Neural progenitor cell (in vitro differentiated cells): ENCODE data around the gene TRMT1L. TPM values are rescaled to one million over a fixed set of nuclear protein-coding genes. Genes with fewer than 3 reads are reported as not detected.

Experiments
- DNase-seq: peaks from one replicate; pipeline ENCODE4 v3.0.0-alpha.2; 2016; ENCODE audit warnings: low spot score
- H2AFZ ChIP-seq: fragments of 200-600 bp; sonication (generic); replicated peaks from 2 replicates; pipeline ENCODE4 v1.6.1; 2016; ENCODE audit warnings: antibody characterized with exemption
- H3F3A ChIP-seq: fragments of 200-600 bp; sonication (generic); 2 replicates; pipeline ENCODE4 v1.6.1; 2016; ENCODE audit warnings: antibody characterized with exemption, low read depth
- H3K27ac ChIP-seq: fragments of 200-600 bp; sonication (generic); 2 replicates; pipeline ENCODE4 v1.5.1; 2016; ENCODE audit warnings: mild to moderate bottlenecking
- H3K27me3 ChIP-seq: fragments of 200-600 bp; sonication (generic); 2 replicates; pipeline ENCODE4 v1.6.1; 2016; ENCODE audit warnings: mild to moderate bottlenecking, moderate library complexity
- H3K36me3 ChIP-seq: fragments of 200-600 bp; sonication (generic); 2 replicates; pipeline ENCODE4 v1.5.1; 2016
- H3K4me1 ChIP-seq: fragments of 200-600 bp; sonication (generic); 2 replicates; pipeline ENCODE4 v1.6.1; 2016; ENCODE audit warnings: mixed run types
- H3K4me2 ChIP-seq: fragments of 200-600 bp; sonication (generic); 2 replicates; pipeline ENCODE4 v1.6.1; 2016
- H3K4me3 ChIP-seq: fragments of 200-600 bp; sonication (generic); 2 replicates; pipeline ENCODE4 v1.5.1; 2016
- H3K79me2 ChIP-seq: fragments of 200-600 bp; sonication (generic); 2 replicates; pipeline ENCODE4 v1.6.1; 2016; ENCODE audit warnings: low read depth
- H3K9ac ChIP-seq: fragments of 200-600 bp; sonication (generic); 2 replicates; pipeline ENCODE4 v1.6.1; 2016
- H3K9me3 ChIP-seq: fragments of 200-600 bp; sonication (generic); 2 replicates; pipeline ENCODE4 v1.5.1; 2016; ENCODE audit warnings: low read depth
- H4K20me1 ChIP-seq: fragments of 200-600 bp; sonication (generic); 2 replicates; pipeline ENCODE4 v1.6.1; 2016; ENCODE audit warnings: low read depth
- H3K27ac Mint-ChIP-seq: 3 replicates; pipeline ENCODE4 v1.8.0; 2021; ENCODE audit warnings: mixed read lengths
- H3K27me3 Mint-ChIP-seq: 2 replicates; pipeline ENCODE4 v1.8.0; 2022; ENCODE audit warnings: low read depth, mild to moderate bottlenecking, inconsistent platforms, moderate library complexity, mixed read lengths; ENCODE audit not compliant: insufficient read depth
- H3K36me3 Mint-ChIP-seq: 3 replicates; pipeline ENCODE4 v1.8.0; 2021; ENCODE audit warnings: mixed read lengths
- H3K4me1 Mint-ChIP-seq: 3 replicates; pipeline ENCODE4 v1.8.0; 2021; ENCODE audit warnings: mixed read lengths
- H3K4me3 Mint-ChIP-seq: 3 replicates; pipeline ENCODE4 v1.8.0; 2021; ENCODE audit warnings: mild to moderate bottlenecking, moderate library complexity, mixed read lengths
- H3K9me3 Mint-ChIP-seq: 3 replicates; pipeline ENCODE4 v1.8.0; 2020; ENCODE audit warnings: mixed read lengths
- CTCF ChIP-seq: fragments of 200-600 bp; sonication (generic); IDR thresholded peaks from 2 replicates; pipeline ENCODE4 v1.5.1; 2017; ENCODE audit warnings: antibody characterized with exemption, mild to moderate bottlenecking
- EZH2 ChIP-seq: fragments of 200-600 bp; sonication (generic); IDR thresholded peaks from 2 replicates; pipeline ENCODE4 v1.6.1; 2017; ENCODE audit warnings: antibody characterized with exemption, mild to moderate bottlenecking, moderate library complexity
- EZH2phosphoT487 ChIP-seq: fragments of 200-600 bp; sonication (generic); IDR thresholded peaks from 2 replicates; pipeline ENCODE4 v1.6.1; 2017; ENCODE audit warnings: antibody characterized with exemption
- total RNA-seq: library from RNA; depleted of rRNA; stranded (reverse); fragments of >200 nt; gene quantifications from 2 replicates; pipeline ENCODE4 v1.2.3, GENCODE V29; 2015; ENCODE audit warnings: low replicate concordance

Gene TRMT1L
- total RNA-seq, 1 donor from 2014 or later, result 58.9 TPM

- H3K36me3 ChIP-seq, result peaks cover 10% of the 10 kb centered on the region
- no peak overlapping the region for H3K4me2 ChIP-seq
These were observed 12.5 kb downstream of the TRMT1L start for GRCh38 chr1:185144233-185144632.

GRCh38 chr1:185139246-185139645 lies 17.5 kb downstream of the TRMT1L start:
- no peaks in the 10 kb centered on the region for H3K4me1 Mint-ChIP-seq
- H3K27me3 Mint-ChIP-seq, result no peaks in the 10 kb centered on the region
- TF ChIP-seq EZH2 (no peak), CTCF (no peak), EZH2phosphoT487 (no peak)
- Histone ChIP-seq H3K4me2 (no peak overlapping the region), H3F3A (no peaks in the 10 kb centered on the region), H3K36me3 (no peaks in the 10 kb centered on the region), H3K27ac (no peak overlapping the region), H2AFZ (no peak overlapping the region), H3K27me3 (no peaks in the 10 kb centered on the region), H3K4me3 (no peak overlapping the region), H3K9me3 (no peaks in the 10 kb centered on the region), H4K20me1 (no peaks in the 10 kb centered on the region), H3K9ac (no peak overlapping the region), H3K79me2 (no peaks in the 10 kb centered on the region), H3K4me1 (no peaks in the 10 kb centered on the region)
- DNase-seq, result no peak
- peaks cover 6% of the 10 kb centered on the region for H3K36me3 Mint-ChIP-seq
- H3K27ac Mint-ChIP-seq, result no peak overlapping the region
- H3K9me3 Mint-ChIP-seq, result no peaks in the 10 kb centered on the region
- H3K4me3 Mint-ChIP-seq, result no peak overlapping the region

More at GRCh38 chr1:185144233-185144632, 12.5 kb downstream of the TRMT1L start:
- H3K9me3 Mint-ChIP-seq, result no peaks in the 10 kb centered on the region
- H3K27ac Mint-ChIP-seq, result no peak overlapping the region
- Histone ChIP-seq H3K27ac (no peak overlapping the region), H3K79me2 (no peaks in the 10 kb centered on the region), H2AFZ (no peak overlapping the region), H3K4me1 (no peaks in the 10 kb centered on the region), H3F3A (no peaks in the 10 kb centered on the region), H3K9me3 (no peaks in the 10 kb centered on the region), H3K27me3 (no peaks in the 10 kb centered on the region), H4K20me1 (no peaks in the 10 kb centered on the region), H3K4me3 (no peak overlapping the region), H3K9ac (no peak overlapping the region)
- peaks cover 18% of the 10 kb centered on the region for H3K36me3 Mint-ChIP-seq
- no peak overlapping the region for H3K4me3 Mint-ChIP-seq
- no peaks in the 10 kb centered on the region for H3K4me1 Mint-ChIP-seq
- DNase-seq, result no peak
- no peaks in the 10 kb centered on the region for H3K27me3 Mint-ChIP-seq
- TF ChIP-seq EZH2, result no peak
- TF ChIP-seq EZH2phosphoT487, result no peak
- TF ChIP-seq CTCF, result no peak

- H3K27ac ChIP-seq, result no peak overlapping the region
- Mint-ChIP-seq H3K4me3 (no peak overlapping the region), H3K9me3 (no peaks in the 10 kb centered on the region), H3K27me3 (no peaks in the 10 kb centered on the region), H3K4me1 (no peaks in the 10 kb centered on the region), H3K27ac (no peak overlapping the region), H3K36me3 (peaks cover 9% of the 10 kb centered on the region)
- no peaks in the 10 kb centered on the region for H3K4me1 ChIP-seq
- no peak overlapping the region for H3K4me3 ChIP-seq
- H3K9ac ChIP-seq, result peak overlapping the region; percentile 15
- H3K79me2 ChIP-seq, result no peaks in the 10 kb centered on the region
- H3K36me3 ChIP-seq, result peaks cover under 1% of the 10 kb centered on the region
- TF ChIP-seq EZH2phosphoT487 (no peak), CTCF (no peak), EZH2 (no peak)
- no peaks in the 10 kb centered on the region for H3F3A ChIP-seq
- no peaks in the 10 kb centered on the region for H4K20me1 ChIP-seq
- H3K27me3 ChIP-seq, result no peaks in the 10 kb centered on the region
- H3K4me2 ChIP-seq, result no peak overlapping the region
- DNase-seq, result no peak
- no peaks in the 10 kb centered on the region for H3K9me3 ChIP-seq
- no peak overlapping the region for H2AFZ ChIP-seq
These were observed 18.7 kb downstream of the TRMT1L start for GRCh38 chr1:185137896-185138545.
